Testis (tissue), 3 donors: Measurements from ENCODE around the gene STK39. TPM values are rescaled to one million over a fixed set of nuclear protein-coding genes. Genes with fewer than 3 reads are reported as not detected.

Source experiments
- DNase-seq: peaks from one replicate; pipeline ENCODE4 v3.0.0-alpha.2; 2019
- H3K27ac ChIP-seq, 2 donors: fragments of 200-600 bp; sonication (generic); one replicate each; pipeline ENCODE4 v1.5.1; 2019
- H3K27me3 ChIP-seq: fragments of 200-600 bp; sonication (generic); one replicate; pipeline ENCODE4 v1.5.1; 2019
- H3K36me3 ChIP-seq: fragments of 200-600 bp; sonication (generic); one replicate; pipeline ENCODE4 v1.5.1; 2017; ENCODE audit warnings: low read depth; ENCODE audit errors: missing control alignments
- H3K4me1 ChIP-seq: fragments of 200-600 bp; sonication (generic); one replicate; pipeline ENCODE4 v1.5.1; 2019
- H3K4me3 ChIP-seq, 2 donors: fragments of 200-600 bp; sonication (generic); one replicate each; pipeline ENCODE4 v1.5.1; 2017 to 2019
- H3K9me3 ChIP-seq: fragments of 200-600 bp; sonication (generic); one replicate; pipeline ENCODE4 v1.5.1; 2017
- POLR2A ChIP-seq: fragments of 450-650 bp; IDR thresholded peaks from one replicate; pipeline ENCODE4 v1.6.1; 2017; ENCODE audit warnings: antibody characterized with exemption, mild to moderate bottlenecking, moderate library complexity
- WGBS, 2 donors: methylation state at CpG; one replicate each; pipeline ENCODE4 v1.1.5; 2018; 5-methylcytosine and 5-hydroxymethylcytosine counted together
- intact Hi-C: fragments of 100-400 bp; cut with DNase I; formaldehyde crosslinking; loops from one replicate; pipeline ENCODE4 v1.15.1; 2023; ENCODE audit warnings: low total_unique reads
- polyA plus RNA-seq: library from polyadenylated mRNA; stranded (reverse); fragments of 350-450 nt; fragmentation: Illumina TruSeq; extraction: RNeasy Lipid Tissue Mini Kit (QIAGEN cat#74804); gene quantifications from one replicate; pipeline ENCODE4 v1.2.3, GENCODE V29; 2014; ENCODE audit warnings: low read depth, low replicate concordance; ENCODE audit not compliant: insufficient read depth
- total RNA-seq, 2 donors: library from RNA; depleted of rRNA; stranded (reverse); fragments of >200 nt; gene quantifications; one replicate each; pipeline ENCODE4 v1.2.3, GENCODE V29; 2016
- TF ChIP-seq, protein P1 (sequence below), 3 experiments: fragments of 450-650 bp in 2 of 3; fragments of 200-600 bp in 1 of 3; sonication (generic) in 1 of 3; IDR thresholded peaks; one replicate each; pipeline ENCODE4 v1.5.1; 2016 to 2019; ENCODE audit warnings: antibody characterized with exemption in 3 of 3, mild to moderate bottlenecking in 2 of 3, moderate library complexity in 1 of 3

Gene STK39
- total and polyA plus RNA-seq, 3 donors from 2014 or later: 26.4 to 70.7 (median 41.8) TPM

DNA sequence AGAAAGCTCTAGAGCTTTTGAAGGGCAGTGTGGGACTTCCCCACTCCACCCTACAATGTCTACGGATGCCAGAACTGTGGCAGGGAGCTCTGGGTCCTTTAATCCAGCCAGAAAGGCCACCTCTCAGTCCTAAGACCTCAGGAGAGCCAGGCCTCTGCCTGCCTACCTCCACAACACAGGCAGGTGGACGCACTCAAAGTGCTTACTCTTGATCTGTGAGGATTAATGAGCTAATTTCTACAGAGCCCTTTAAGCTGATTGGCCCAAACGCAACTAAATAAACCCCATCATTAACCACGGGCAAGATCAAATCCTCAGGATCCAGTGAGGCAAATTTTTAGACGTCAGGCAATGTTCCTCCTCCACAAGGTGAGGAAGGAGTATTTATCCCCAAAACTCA, 8.1 kb downstream of the STK39 start:
- no peaks in the 10 kb centered on the region for H3K27me3 ChIP-seq
- no peak overlapping the region for H3K4me3 ChIP-seq
- no peak overlapping the region for H3K27ac ChIP-seq
- H3K36me3 ChIP-seq: no peaks in the 10 kb centered on the region
- H3K4me1 ChIP-seq: no peaks in the 10 kb centered on the region
- WGBS, 2 donors: 84 to 89% methylated on average over 5 of the region's 5 CpGs
- TF ChIP-seq POLR2A: no peak
- TF ChIP-seq, protein P1, sequence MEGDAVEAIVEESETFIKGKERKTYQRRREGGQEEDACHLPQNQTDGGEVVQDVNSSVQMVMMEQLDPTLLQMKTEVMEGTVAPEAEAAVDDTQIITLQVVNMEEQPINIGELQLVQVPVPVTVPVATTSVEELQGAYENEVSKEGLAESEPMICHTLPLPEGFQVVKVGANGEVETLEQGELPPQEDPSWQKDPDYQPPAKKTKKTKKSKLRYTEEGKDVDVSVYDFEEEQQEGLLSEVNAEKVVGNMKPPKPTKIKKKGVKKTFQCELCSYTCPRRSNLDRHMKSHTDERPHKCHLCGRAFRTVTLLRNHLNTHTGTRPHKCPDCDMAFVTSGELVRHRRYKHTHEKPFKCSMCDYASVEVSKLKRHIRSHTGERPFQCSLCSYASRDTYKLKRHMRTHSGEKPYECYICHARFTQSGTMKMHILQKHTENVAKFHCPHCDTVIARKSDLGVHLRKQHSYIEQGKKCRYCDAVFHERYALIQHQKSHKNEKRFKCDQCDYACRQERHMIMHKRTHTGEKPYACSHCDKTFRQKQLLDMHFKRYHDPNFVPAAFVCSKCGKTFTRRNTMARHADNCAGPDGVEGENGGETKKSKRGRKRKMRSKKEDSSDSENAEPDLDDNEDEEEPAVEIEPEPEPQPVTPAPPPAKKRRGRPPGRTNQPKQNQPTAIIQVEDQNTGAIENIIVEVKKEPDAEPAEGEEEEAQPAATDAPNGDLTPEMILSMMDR (IDR thresholded peaks at IDR 0.05): no peak
- DNase-seq: no peak
- no peaks in the 10 kb centered on the region for H3K9me3 ChIP-seq
- intact Hi-C loops: no loop called here

DNA sequence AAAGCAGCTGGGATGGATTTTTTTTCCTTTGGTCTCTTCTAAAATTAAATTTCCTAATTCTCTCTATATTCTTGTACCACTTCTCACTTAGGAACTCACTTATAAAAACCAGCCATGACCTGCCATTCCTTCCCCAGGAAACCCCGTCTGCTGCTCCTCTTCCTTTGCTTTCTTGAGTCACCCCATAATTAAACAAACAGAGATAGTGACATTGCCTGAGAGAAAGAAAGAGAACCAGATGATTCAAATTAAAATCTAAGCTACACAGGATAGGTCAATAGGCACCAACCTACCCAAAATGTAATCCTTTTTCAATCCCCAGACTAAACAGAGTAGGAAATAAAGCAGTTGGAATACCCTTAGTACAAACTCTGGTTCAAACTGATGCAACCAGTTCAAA, 9.7 kb downstream of the STK39 start:
- WGBS, 2 donors: 92 to 95% methylated on average over 1 of the region's 1 CpG
- no peak for DNase-seq
- intact Hi-C loops: no loop called here
- H3K4me3 ChIP-seq: no peak overlapping the region
- no peaks in the 10 kb centered on the region for H3K27me3 ChIP-seq
- no peaks in the 10 kb centered on the region for H3K9me3 ChIP-seq
- no peak for TF ChIP-seq POLR2A
- TF ChIP-seq, protein P1 (IDR thresholded peaks at IDR 0.05): no peak
- no peaks in the 10 kb centered on the region for H3K36me3 ChIP-seq
- no peaks in the 10 kb centered on the region for H3K4me1 ChIP-seq
- no peak overlapping the region for H3K27ac ChIP-seq

DNA sequence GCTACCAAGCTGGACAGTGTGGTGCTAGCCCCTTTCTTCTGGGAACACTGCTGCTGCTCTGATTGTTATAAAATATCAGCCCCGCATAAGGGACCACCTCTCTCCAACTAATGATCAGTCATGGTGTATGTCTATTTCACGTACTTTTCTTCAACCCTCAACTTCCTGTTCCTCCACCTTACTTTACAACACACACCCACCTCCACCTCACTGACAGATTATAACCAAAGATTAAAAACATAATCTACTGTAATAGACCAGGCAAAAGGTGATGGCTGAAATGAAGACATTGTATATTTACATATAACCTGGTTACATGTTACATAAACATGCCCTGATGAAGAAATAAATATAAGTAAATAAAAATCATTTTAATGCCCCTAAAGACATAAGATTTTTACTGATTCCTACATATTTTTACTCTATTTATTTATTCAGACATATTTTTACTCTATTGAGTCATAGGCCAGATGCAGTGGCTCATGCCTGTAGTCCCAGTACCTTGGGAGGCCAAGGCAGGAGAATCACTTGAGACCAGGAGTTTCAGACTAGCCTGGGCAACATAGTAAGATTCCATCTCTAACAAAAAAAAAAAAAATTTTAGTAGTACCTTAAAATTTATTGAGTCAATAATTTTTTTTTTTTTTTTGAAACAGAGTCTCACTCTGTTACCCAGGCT, 12.8 kb downstream of the STK39 start:
- no peaks in the 10 kb centered on the region for H3K36me3 ChIP-seq
- no peaks in the 10 kb centered on the region for H3K27me3 ChIP-seq
- TF ChIP-seq, protein P1 (IDR thresholded peaks at IDR 0.05): no peak
- TF ChIP-seq POLR2A: no peak
- peaks cover 3% of the 10 kb centered on the region for H3K4me1 ChIP-seq
- intact Hi-C loops: no loop called here
- no peak overlapping the region for H3K4me3 ChIP-seq
- no peak overlapping the region for H3K27ac ChIP-seq
- DNase-seq: no peak
- no peaks in the 10 kb centered on the region for H3K9me3 ChIP-seq
- WGBS, 2 donors: 82 to 88% methylated on average over 2 of the region's 2 CpGs

DNA sequence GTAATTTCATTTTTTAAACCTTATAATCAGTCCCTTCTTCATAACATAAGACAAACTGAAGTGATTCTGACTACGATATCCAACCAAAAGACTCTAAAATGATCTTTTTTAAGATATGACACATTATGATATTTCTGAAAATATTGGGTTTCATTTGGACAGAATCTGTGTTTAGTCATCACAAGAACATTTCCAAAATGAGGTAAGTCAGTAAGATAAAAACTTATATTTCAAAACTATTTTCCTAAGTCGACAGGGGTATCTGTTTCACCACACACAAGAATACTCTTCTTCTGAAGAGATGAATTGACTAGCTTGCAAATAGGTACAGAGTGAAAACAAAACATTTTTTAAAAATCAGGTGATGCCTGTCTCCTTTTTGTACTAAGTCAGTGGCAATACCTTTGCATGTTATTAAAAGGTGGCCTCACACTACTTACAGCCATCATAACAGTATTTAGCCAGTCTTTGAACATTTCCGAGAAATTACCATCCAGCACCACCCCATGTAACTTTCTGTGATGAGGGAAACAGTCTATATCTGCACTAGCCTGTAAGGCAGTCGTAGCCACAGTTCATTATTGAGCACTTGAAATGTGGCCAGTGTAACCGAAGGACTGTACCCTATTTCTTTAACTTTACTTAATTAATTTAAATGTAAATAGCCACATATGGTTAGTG, 13.5 kb downstream of the STK39 start:
- intact Hi-C loops: no loop called here
- WGBS, 2 donors: 85% methylated on average over 5 of the region's 5 CpGs
- TF ChIP-seq POLR2A: no peak
- TF ChIP-seq, protein P1 (IDR thresholded peaks at IDR 0.05): no peak
- Histone ChIP-seq H3K9me3 (no peaks in the 10 kb centered on the region), H3K36me3 (no peaks in the 10 kb centered on the region), H3K27ac (no peak overlapping the region), H3K4me3 (no peak overlapping the region), H3K4me1 (peaks cover 3% of the 10 kb centered on the region), H3K27me3 (no peaks in the 10 kb centered on the region)
- no peak for DNase-seq
